Hematopoietic multipotent progenitor cell (in vitro differentiated cells): ENCODE measurements around the gene SUSD3. TPM values are rescaled to one million over a fixed set of nuclear protein-coding genes. Genes with fewer than 3 reads are reported as not detected.
A peak's percentile ranks its signal among the peaks of the same experiment; 100 is the strongest.
"Not testable (repeated sequence)": the region's sequence is repeated elsewhere in the genome, so short reads cannot be mapped to it uniquely, and the experiment has no call there.

Experiments
- DNase-seq, 3 donors: peaks; one replicate each; pipeline ENCODE4 v3.0.0-alpha.2; 2011 to 2015; ENCODE audit warnings: low read depth in 2 of 3, low spot score in 2 of 3
- total RNA-seq: library from RNA; depleted of rRNA; stranded (reverse); fragments of >200 nt; gene quantifications from one replicate; pipeline ENCODE4 v1.2.3, GENCODE V29; 2012

The SUSD3 gene
- total RNA-seq, 1 donor: 28.0 TPM

DNA sequence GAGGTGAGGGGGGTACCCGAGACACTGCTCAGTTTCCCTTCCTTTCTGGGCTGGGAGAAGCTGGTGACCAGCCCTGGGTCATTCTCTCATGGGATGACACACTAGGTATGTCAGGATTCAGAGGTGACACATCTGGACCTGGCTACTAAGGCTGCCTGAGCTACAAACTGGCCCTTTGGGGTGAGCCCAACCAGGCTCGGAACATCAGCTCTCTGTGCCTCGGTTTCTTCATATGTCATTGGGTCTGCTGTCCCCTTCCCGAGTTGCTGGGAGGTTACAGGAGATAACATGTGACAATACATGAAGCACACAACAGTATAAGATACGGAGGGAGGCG lies 49.3 kb downstream of the SUSD3 start:
- no peak for DNase-seq

DNA sequence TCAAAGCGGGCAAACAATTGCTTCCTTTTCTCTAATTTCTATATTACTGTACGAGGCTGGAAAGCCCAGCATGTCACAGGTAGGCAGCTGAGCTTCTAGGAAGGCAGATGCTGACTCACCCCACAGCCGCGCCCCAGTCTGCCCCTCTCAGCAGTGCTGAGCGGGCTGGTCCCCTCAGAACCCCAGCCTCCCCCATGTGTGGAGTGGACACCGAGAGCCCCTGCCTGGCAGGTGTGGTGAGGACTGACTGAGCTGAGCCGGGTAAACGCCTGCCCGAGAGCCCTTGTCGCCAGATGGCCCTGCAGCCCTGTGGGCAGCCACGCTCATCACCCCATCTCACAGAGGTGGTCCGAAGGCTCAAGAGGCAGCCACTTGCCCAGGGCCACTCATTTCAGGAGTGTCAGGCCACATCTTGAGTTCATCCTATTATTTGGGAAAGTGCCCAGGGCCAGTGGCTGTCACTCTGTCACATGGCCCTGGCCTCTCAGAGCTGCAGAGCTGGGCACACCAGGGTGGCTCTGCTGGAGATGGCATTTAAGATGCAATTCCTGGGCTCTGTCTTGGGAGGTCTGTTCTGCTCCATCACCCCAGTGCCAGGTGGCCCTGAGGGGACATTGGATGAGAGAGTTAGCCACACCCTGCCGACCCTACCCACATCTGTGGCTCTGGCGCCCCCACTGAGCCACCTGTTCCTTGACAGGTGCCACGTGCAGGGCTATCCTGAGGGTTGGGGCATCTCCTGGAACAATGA lies 50.0 kb downstream of the SUSD3 start:
- DNase-seq: no peak

DNA sequence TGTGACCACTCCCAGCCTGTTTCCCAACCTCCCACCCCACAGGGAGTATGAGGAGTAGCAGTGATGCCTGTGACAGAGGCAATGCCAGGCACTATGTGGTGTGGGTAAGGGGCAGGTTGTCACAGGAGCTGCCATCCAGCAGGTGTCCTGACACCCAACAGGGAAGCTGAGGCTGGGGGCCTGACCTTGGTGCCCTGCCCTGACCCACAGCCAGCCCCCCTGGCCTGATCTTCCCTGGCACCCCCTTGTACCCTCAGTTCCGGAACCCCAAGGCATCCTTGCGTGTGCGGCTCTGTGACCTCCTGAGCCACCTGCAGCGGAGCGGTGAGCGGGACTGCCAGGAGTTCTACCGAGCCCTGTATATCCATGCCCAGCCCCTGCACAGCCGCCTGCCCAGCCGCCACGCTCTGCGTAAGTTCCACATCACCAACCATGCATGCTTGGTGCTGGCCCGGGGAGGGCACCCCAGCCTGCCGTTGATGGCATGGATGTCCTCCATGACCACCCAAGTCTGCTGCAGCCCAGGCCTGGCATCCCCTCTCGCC lies 51.9 kb downstream of the SUSD3 start:
- DNase-seq: no peak

DNA sequence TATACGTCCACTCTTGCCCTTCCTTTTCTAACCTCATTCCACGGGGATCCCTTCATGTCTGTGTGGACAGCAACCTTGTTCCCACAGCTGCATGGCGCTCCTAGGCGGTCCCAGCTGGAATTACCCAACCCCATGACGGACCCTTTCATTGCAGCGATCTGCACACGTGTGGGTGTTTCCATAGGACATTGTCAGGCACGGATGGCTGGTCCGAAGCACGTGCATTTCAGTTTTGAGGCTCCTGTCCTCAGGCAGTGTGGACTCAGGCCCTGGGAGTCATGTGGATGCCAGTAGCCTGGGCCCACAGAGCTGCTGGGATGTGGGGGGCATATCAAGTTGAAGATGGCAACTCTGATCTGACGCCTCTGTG lies 52.5 kb downstream of the SUSD3 start:
- DNase-seq: no peak

DNA sequence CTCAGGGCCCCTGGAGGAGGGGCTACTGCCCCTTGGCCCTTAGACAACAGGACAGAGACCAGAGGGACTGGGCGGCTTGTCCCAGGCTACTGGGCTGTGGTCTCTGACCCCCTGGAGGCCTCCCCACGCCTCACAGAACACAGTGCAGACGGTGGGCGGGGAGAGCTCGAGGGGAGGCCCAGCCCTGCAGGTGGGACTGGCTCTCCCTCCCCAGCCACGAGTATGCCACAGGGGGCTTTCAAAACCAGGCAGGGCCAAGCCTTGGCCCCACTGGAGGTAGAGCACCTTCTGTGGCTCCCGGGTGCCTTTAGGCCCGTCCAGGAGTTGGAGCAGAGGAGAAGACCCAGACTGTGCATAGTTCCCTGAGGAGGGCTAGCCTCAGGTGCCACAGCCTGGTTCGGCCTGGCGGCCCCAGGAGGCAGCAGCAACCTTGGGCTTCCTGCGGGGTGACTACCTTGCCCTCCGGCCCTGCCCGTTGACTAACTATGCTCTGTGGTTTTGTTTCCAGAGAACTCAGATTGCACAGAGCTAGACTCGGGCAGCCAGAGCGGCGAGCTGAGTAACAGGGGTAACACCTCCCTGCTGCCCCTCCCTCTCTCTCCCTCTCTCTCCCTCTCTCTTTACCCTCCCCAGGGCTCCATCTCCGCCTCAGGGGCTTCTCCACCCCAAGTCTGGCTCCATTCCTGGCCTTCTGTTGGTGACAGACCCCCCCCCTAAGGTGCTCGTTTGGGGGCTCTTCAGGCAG lies 53.0 kb downstream of the SUSD3 start:
- no peak for DNase-seq

DNA sequence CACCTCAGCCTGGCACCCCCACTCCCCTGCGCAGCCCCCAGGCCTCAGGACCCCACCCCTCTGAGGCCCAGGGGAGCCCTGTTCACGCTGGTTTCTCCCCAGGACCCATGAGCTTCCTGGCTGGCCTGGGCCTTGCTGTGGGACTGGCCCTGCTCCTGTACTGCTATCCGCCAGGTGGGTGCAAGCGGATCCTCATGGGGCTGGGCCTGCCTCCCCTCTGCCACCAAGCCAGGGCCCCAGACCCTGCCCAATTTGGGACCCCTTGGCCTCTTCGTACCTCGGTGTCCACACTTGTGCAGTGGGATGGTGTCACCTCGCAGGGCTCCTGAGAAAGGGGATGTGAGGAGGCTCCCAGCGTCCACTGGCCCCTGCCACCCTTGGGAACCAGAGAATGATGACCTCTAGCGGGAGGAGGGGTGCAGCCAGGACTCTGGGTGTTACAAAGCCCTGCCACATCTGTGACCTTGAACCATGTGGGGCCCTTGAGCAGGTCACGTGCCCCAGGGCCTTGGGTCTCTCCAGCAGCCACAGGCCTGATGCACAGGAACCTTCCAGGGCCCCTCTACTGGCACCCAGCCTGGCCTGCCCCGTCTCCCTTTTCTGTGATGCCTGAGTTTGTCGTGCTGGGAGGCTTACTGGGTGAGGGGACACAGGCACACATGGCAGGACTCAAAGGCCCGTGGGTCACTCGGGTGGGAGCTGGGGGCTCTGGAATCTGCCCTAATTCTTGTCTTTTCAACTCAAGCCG lies 53.8 kb downstream of the SUSD3 start:
- DNase-seq: no peak

DNA sequence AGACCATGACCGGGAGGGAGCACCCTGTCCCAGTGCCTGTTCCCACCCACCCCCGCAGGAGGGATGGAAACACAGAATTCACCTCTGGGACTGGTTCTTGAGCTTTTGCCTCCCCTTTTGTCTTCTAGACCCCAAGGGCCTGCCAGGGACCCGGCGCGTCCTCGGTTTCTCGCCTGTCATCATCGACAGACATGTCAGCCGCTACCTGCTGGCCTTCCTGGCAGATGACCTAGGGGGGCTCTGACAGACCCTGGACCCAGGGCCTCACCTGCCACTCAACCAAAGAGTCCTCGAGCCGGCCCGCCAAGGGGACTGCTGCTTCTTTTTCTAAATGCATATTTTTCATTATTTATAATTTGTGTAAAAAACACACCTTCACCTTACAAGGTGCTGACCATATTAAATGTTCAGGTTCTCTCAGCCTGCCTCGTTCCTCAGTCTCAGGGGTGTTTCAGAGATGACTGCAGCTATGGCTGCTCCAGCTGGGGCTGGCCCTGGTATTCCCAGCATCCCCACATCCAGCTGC lies 54.4 kb downstream of the SUSD3 start:
- DNase-seq: no peak

DNA sequence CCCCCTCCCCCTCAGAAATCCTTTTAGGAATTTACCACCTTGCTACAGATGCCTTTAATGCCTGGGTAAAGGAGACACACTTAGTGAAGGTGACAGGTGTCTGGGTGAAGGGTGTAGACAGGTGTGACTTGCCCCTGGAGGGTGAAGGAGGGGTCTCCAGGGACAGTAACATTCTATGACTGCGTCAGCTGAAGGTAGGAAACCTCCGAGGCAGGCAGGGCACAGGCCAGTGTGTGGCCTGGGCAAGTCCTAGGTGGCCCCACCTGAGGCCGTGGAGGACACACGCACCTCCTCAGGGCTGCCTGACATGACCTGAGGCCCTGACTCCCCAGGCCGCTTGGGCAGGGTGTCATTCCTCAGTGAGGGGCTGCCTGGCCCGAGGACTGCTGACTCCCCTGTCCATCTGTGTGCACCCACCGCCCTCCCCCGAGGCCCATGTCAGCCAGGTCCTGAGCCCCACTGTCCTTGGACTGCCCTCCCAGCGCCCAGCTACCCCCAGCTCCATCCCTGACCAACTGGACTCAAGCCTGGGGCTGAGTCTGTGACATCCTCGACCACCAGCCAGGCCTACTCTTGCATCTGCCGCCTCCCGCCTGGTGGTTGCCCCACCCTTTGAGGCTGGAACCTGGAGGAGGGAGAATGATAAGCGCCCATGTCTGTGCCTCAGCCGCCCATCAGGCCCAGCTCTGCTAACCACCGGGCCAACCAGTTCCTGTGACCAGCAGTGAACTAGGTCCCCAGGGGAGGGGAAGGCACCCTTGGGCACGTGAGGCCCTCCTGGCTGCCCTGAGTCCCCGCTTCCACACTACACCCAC lies 55.9 kb downstream of the SUSD3 start:
- peak in 1 of 3 donors; percentile 34 for DNase-seq

DNA sequence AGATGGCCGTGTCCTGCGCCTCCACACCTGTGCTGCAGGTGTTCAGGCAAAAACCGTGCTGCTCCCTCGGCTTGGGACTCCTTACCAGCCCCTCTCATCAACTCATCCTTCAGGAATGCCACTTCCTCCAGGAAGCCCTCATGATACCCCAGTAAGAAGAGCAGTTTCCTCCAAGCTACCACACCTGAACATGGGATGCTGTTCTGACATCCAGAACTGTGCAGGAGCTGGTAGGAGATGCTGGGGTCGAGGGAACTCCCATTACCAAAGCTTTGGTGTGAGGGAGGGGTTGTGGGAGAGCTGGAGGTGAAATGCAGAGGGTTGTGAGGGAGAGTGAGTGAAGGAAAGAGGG lies 56.5 kb downstream of the SUSD3 start:
- no peak for DNase-seq

DNA sequence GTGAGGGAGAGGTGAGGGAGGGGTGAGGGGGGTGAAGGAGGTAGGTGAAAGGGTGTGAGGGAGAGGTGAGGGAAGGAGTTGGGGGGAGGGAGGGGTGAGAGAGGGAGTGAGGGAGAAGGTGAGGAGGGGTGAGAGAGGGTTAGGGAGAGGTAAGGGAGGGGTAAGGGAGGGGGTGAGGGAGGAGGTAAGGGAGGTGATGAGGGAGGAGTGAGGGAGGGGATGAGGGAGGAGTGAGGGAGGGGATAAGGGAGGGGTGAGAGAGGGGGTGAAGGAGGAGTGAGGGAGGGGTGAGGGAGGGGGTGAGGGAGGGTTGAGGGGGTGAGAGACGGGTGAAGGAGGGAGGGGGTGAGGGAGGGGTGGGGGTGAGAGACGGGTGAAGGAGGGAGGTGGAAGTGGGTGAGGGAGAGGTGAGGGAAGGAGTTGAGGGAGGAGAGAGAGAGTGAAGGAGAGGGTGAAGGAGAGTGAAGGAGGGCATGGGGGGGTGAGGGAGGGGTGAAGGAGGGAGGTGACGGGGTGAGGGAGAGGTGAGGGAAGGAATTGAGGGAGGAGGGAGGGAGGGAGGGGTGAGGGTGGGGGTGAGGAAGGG lies 57.1 kb downstream of the SUSD3 start:
- DNase-seq: peak in 1 of 3 donors; percentile 41

DNA sequence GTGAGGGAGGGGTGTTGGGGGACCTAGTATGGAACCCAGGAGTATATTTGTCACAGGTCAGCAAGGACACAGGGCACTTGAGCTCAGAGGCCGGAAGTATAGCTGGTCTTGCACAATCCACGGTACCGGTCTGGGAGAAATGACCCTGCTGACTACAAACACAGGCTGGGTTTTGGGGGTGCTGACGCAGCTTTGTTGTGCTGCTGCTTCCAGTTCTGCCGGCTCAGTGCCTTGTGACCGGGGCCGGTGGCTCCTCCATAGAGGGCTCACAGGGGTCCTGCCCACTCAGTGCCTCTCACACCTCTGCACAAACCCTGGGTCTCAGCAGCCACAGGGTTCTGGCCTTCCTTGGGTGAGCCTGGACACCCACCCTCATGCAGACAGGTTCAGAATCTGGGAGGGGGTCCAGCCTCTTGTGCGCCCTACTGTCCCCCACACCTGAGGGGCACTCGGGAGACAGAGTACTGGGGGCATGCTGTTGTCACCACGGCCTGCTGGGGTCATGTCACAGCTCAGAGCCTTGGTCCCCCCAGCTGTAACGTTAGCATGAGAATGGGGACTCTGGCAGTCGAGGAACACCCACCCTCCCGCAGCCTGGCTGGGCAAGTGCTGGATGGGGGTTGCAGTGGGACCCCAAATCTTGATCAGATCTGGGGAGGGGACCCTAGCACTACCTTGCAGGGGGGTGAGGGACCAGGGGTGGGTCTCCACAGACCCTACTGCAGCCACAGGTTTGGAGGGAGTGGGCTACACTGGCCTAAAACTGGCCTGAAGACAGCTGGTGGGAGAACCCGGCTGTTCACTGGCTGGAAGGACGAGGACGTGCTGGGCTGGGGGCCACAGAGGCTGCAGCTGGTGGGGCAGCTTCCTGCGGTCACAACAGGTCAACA lies 57.8 kb downstream of the SUSD3 start:
- peak in 2 of 3 donors; percentile 55 to 67 for DNase-seq

DNA sequence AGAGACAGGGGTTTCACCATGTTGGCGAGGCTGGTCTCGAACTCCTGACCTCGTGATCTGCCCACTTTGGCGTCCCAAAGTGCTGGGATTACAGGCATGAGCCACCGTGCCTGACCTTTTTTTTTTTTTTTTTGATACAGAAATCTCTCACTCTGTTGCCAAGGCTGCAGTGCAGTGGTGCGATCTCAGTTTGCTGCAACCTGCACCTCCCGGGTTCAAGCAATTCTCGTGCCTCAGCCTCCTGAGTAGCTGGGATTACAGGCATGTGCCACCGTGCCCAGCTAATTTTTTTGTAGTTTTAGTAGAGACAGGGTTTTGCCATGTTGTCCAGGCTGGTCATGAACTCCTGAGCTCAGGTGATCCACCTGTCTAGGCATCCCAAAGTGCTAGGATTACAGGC lies 59.0 kb downstream of the SUSD3 start:
- DNase-seq: not testable (repeated sequence)

DNA sequence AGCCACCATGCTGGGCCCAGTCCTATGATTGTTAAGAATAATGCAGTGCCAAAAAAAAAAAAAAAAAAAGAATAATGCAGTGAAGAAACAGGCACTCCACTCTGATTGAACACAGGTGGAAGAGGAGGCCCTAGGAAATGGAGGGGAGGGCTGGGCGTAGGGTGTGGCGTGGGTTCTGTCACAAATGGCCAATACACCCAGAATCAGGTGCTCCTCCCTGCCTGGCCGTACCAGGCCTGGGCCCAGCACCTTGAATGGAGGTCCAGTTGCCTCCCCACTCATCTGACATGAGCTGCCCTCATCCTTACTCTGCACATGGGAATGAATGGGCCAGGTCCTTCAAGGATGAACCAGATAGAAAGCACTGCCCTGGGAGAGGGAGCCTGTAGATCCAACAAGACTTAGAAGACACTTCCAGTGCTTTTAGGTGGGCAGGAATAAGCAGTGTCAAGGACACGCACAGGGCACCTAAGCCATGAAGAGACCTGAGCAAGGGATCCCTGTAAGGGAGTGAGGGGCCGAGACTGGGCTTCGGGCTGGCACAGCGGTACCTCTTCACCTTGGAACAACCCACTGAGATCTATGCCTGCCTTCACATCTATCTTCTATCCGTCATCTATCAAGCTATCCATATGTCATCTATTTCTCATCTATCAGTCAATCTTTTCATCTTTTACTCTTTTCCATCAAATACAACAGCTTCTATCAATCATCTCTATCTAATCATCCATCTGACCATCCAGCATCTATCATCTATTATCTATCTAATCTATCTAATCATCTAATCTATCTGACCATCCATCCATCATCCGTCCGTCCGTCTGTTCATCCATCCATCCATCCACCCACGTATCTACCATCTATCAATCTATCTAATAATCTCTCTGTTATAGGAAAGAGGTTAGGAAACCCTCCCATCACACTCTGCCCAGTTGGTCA lies 59.7 kb downstream of the SUSD3 start:
- DNase-seq: no peak

DNA sequence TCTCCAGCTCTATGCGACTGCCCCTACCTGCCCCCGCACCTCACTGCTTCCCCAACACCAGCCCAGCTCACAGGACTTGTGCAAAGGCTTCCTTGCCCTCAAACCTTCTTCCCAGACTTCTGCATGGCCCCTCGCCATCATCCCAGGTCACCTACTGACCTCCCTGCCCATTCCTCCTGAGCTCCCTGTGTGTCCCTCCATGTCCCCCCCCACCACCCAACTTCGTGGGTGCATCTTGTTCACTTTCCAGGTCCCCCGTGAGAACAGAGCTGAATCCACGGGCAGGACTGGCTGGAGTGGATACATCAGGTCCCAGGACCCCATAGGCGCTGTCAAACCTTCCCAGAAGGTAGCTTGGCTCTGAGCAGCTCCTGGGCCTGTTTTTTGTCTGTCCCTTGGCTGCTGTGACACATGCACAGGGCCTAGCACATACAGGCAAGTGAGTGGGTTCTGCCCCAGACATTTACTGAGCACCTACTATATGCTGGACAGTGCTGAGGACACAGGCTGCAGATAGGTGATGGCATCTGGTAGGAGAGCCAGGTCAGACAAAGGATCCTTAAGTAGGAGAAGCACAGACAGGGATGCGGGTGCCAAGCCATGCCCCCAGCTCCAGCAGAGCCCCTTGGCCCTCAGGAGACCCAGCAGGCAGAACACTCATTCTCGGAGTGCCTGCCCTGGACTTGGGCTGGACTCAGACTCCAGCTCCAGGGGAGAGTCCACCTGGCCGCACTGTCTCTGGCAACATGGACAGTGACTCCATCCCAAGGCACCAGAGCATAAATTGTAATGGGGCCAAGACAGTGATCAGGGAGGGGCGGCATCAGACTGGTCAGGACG lies 60.6 kb downstream of the SUSD3 start:
- no peak for DNase-seq

DNA sequence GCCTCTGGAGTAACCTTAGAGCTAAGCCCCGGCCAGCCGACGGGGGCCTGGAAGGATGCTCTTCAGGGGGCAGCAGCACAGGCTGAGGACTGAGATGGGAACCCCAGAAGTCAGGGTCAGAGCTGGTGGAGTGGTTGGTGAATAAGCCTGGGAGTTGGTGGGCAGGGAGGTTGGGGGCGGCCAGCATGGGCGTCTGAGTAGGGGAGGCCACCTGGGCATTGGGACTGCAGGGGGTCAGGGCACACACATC lies 61.1 kb downstream of the SUSD3 start:
- DNase-seq: no peak

DNA sequence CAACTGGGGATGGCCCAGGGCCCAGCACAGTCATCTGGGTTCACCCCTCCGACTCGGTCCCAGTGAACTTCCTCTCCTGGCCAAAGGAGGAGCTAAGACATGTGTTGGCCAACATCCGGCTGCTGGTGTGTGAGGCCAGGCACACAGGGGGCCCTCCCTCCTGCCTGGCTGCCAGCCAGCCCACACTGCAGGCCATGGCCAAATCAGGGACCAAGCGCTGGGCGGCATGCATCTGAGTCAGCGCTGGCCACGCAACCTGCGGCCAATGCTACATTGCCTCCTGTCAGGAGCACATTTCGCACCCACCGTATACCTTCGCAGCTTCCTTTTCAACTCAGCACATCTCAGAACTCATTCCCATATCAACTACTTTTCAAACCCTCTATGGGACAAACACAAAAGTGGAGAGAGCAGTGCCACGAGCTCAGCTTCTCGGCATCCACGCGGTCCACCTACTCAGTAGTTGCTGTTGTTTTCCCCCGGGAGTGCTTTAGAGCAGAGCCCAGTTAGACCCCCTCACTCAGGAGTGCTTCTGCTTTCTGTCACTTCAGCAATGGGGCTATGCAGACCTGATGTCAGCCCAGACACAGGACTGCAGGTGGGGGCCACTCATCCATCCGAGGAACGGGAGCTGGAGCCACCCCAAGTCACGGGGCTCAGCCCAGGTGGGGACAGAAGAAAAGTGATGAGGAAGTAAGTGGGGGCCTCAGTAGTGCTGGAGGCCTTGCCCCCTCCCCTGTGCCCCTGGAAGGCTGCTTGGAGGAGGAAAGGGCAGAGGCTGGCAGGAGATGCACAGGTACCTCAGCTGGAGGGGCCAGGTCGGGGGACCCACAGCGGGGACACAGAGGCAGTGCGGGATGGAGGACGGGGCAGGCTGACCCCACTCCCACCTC lies 61.7 kb downstream of the SUSD3 start:
- peak in 2 of 3 donors; percentile 85 to 89 for DNase-seq
